ENCODE results near the gene ARMC7.

Gene ARMC7

DNA sequence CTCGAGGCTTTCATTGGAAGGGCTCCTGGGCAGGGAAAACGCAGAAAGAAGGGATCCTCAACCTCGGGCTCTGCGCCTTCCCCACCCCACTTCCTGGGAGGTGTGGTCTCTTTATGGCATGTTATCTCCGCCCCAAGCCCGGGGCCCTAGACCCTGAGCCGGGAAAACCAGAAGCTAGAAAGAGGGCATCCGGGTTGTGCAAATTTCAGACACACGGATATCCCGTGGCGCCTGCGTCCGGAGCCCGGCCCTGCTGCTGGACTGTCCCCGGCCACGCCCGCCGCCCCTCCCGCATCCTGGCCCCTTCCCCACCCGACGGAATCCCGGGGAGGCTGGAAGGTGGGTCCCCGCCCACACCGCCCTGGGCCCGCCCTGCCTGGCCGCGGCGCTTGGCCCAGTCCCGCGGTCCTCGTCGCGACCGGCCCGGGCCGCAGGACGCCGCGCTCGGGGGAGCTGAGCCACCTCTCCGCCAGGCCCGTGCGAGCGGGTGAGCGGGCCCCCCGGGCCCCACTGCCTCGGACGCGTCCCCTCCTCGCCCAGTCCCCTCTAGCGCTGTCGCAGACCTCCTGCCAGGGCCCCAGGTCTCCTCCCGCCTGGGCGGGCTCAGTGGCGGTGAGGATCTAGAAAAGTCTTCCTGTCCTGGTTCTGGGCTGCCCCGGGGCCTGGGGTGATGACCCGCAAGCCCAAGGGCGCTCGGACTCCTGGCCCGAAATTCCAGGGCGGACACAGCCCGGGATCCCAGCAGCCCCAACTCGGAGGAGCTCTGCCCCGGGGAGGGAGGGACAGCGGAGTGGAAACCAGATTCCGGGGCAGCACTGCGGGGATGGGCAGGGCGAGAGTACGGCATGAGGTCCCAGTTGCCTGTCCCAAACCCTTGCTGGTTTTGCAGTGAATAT, 22.0 kb upstream of the ARMC7 start, which contains the start of gene SLC16A5:
Gene SLC16A5, plus strand, starts transcription at position 397 of the 896 bp plus-strand sequence. CDS start 5,683 bp downstream, outside the sequence.
- peak within 1 kb of the TSS; percentile 54 for H3K4me3 ChIP-seq (ENCODE audit: low read depth, low read length)
- TF ChIP-seq, protein P1, sequence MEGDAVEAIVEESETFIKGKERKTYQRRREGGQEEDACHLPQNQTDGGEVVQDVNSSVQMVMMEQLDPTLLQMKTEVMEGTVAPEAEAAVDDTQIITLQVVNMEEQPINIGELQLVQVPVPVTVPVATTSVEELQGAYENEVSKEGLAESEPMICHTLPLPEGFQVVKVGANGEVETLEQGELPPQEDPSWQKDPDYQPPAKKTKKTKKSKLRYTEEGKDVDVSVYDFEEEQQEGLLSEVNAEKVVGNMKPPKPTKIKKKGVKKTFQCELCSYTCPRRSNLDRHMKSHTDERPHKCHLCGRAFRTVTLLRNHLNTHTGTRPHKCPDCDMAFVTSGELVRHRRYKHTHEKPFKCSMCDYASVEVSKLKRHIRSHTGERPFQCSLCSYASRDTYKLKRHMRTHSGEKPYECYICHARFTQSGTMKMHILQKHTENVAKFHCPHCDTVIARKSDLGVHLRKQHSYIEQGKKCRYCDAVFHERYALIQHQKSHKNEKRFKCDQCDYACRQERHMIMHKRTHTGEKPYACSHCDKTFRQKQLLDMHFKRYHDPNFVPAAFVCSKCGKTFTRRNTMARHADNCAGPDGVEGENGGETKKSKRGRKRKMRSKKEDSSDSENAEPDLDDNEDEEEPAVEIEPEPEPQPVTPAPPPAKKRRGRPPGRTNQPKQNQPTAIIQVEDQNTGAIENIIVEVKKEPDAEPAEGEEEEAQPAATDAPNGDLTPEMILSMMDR (IDR thresholded peaks at IDR 0.05; ENCODE audit: low read depth, low read length) = no peak

GRCh38 chr17:75088465-75089417, 21.0 kb upstream of the ARMC7 start:
- TF ChIP-seq, protein P1 (IDR thresholded peaks at IDR 0.05; ENCODE audit: low read depth, low read length) = no peak
- peak overlapping the region; percentile 54 for H3K4me3 ChIP-seq (ENCODE audit: low read depth, low read length)

DNA sequence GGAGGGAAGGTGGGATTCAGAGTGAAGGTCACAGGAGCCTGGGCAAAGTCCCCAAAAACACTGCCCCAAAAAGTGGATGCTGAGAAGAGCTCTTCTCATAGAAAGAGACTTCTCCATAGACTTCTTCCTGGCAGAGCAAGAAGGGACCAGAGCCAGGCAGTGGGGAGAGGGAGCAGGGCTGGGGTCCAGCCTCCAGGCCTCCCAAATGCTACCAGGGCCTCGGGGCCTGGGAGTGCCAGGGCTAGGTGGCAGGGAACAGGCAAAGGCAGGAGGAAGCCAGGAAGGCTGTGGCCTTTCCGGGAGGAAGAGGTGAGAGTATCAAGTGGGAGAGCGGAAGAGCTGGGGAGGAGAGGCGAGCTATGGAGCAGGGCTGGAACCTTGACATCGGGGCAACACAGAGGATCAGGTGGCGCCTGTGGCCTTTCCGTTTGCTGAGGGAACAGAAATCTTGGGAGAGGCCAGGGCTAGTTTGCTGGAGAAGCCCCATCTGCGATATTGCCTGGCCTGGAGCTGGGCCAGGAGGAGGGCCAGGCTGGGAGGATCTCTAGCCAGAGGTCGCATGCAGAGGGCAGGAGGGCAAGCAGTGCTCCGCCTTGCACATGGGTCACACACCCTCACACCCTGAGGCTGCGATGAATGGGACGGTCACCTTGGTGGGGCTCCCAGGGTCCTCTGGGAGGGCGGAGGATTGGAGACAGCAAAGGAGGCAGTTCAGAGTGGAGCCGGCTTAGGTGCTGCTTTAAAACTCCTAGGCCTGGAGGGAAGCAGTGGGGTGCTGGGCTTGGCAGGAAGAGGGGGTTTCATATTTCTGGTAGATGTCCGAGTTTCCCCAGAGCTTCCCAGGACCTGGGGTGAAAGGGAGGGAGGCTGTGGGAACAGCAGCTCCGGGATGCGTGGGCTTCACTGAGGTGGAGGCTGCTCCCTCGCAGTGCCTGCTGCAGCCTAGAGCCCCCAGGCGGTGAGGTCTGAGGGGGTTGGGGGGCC, 18.6 kb upstream of the ARMC7 start:
- H3K4me3 ChIP-seq (ENCODE audit: low read depth, low read length) = no peak overlapping the region

DNA sequence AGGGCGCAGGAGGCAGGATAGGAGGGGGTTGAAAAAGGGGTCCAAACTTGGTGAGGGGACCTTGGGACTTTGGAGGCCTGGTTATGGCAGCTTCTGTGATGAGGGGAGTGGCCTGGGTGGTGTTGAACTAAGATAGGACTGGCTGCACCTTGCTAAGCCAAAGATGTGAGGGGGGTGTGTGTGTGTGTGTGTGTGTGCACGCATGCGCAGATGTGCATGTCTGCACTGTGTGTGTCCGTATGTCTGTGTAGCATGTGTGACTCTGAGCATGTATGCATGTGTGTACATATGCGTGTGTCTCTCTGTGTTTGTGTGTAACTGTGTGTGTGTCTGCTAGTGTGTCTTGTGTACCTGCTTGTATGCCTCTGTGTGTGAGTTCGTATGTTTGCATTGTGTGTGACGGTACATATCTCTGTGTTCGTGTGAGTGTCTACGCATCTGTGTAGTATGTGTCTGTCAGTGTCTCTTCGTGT, 17.9 kb upstream of the ARMC7 start:
- no peak overlapping the region for H3K4me3 ChIP-seq (ENCODE audit: low read depth, low read length)
- TF ChIP-seq, protein P1 (IDR thresholded peaks at IDR 0.05; ENCODE audit: low read depth, low read length) = no peak

More for the DNA sequence above, 18.6 kb upstream of the ARMC7 start:
- TF ChIP-seq, protein P1 (IDR thresholded peaks at IDR 0.05; ENCODE audit: low read depth, low read length) = no peak

DNA sequence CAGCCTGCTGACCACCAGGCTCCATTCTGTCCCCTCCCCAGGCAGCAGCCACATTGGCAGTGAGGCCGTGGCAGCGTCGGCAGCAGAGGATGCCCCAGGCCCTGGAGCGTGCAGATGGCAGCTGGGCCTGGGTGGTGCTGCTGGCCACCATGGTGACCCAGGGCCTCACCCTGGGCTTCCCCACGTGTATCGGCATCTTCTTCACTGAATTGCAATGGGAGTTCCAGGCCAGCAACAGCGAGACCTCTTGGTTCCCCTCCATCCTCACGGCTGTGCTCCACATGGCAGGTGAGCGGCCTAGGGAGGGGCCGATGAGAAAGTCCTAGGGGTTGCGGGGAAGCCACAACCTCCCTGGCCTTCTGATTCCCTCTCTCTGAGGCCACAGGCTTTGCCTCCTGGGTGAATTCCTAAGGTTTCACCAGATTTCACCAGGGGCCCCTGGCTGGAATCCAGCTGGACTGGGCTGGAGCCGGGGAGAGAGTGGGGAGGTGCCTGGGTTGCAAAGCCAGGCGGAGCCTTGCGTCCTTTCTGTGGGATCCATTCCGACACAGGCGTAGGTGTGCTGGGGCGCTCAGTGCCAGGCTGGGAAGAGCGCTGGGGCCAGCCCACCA, 16.1 kb upstream of the ARMC7 start:
- TF ChIP-seq, protein P1 (IDR thresholded peaks at IDR 0.05; ENCODE audit: low read depth, low read length) = no peak
- H3K4me3 ChIP-seq (ENCODE audit: low read depth, low read length) = no peak overlapping the region

DNA sequence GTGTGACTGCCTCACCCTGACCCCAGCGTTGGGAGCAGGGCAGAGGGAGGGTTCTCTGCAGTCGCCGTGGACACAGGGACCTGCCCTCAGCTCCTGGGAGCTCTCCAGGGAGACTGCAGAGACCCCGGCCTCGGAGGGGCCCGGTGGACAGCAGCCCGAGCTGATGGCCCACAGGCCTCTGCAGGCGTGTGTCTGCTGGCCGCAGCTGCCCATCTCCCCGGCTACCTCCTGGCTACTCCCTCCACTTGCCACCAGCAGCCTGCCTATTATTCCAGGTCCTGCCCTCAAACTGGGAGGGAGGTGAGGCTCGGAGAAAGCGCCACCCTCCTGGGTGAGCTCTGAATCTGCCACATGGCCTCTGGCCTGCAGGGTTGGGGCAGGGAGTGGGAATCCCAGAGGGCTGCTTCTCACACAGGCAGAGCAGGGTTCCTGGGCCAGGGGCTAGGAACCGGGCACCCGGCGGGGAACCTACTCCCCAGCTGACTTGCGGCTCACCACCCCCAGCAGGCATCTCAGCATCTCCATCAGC, 14.8 kb upstream of the ARMC7 start:
- no peak overlapping the region for H3K4me3 ChIP-seq (ENCODE audit: low read depth, low read length)
- TF ChIP-seq, protein P1 (IDR thresholded peaks at IDR 0.05; ENCODE audit: low read depth, low read length) = no peak

All from WI38 (cell line).